IMR-90 (cell line): ENCODE results near the gene MOB3A. TPM values are rescaled to one million over a fixed set of nuclear protein-coding genes. Genes with fewer than 3 reads are reported as not detected.

ENCODE experiments used
- ATAC-seq: fragments of 200-7000 bp; cut with Tn5 transposase; 2 replicates; pipeline ENCODE4 v1.9.1; 2020; ENCODE audit warnings: low read depth, mild to moderate bottlenecking, moderate library complexity
- BruUV-seq: library from RNA; stranded (reverse); fragments of 400-500 nt; replicated peaks from 2 replicates; lab custom pipeline; 2021; lab: Mats Ljungman, UMichigan
- CTCF ChIA-PET: fragments of 300-600 bp; formaldehyde crosslinking; extraction: SDS; loops from one replicate; lab custom pipeline; 2021; ENCODE audit warnings: antibody characterized with exemption; lab: Yijun Ruan, JAX
- POLR2A ChIA-PET: fragments of 300-600 bp; sonication (Branson Sonifier 250); formaldehyde crosslinking; loops from one replicate; lab custom pipeline; 2022; ENCODE audit warnings: antibody characterized with exemption; ENCODE audit not compliant: unreplicated experiment; lab: Charles Lee
- DNase-seq: peaks from one replicate; pipeline ENCODE4 v3.0.0; 2013
- H2AFZ ChIP-seq: replicated peaks from 2 replicates; pipeline ENCODE3; 2013; ENCODE audit warnings: low read length, mild to moderate bottlenecking; ENCODE audit not compliant: poor library complexity
- H2AK5ac ChIP-seq: 2 replicates; pipeline ENCODE4 v1.6.1; 2013; ENCODE audit warnings: low read depth, low read length, inconsistent platforms
- H2AK9ac ChIP-seq: replicated peaks from 2 replicates; pipeline ENCODE3; 2013; ENCODE audit warnings: mild to moderate bottlenecking, low read depth, low read length, moderate library complexity; ENCODE audit not compliant: poor library complexity
- H2BK120ac ChIP-seq: 2 replicates; pipeline ENCODE4 v1.6.1; 2013; ENCODE audit warnings: low read depth, low read length, inconsistent platforms
- H2BK15ac ChIP-seq: 3 replicates; pipeline ENCODE4 v1.6.1; 2013; ENCODE audit warnings: low read depth, low read length, inconsistent platforms
- H2BK20ac ChIP-seq: 2 replicates; pipeline ENCODE4 v1.6.1; 2013; ENCODE audit warnings: low read depth, mild to moderate bottlenecking, inconsistent platforms, low read length, moderate library complexity
- H2BK5ac ChIP-seq: 2 replicates; pipeline ENCODE4 v1.6.1; 2013; ENCODE audit warnings: mild to moderate bottlenecking, low read depth, low read length, inconsistent platforms; ENCODE audit not compliant: poor library complexity, severe bottlenecking
- H3K14ac ChIP-seq: replicated peaks from 2 replicates; pipeline ENCODE4 v1.6.1; 2013; ENCODE audit warnings: low read depth, low read length, inconsistent platforms
- H3K18ac ChIP-seq: 2 replicates; pipeline ENCODE4 v1.6.1; 2013; ENCODE audit warnings: low read depth, low read length, control low read depth
- H3K23ac ChIP-seq: 2 replicates; pipeline ENCODE4 v1.6.1; 2013; ENCODE audit warnings: low read depth, low read length, inconsistent platforms
- H3K27ac ChIP-seq: 2 replicates; pipeline ENCODE4 v1.5.1; 2013; ENCODE audit warnings: mild to moderate bottlenecking, control low read depth, low read length; ENCODE audit not compliant: insufficient read depth
- H3K27me3 ChIP-seq: 2 replicates; pipeline ENCODE4 v1.6.1; 2013; ENCODE audit warnings: low read length; ENCODE audit not compliant: control insufficient read depth, insufficient read depth
- H3K36me3 ChIP-seq: 2 replicates; pipeline ENCODE4 v1.6.1; 2013; ENCODE audit warnings: low read length, mixed read lengths; ENCODE audit not compliant: control insufficient read depth, insufficient read depth
- H3K4ac ChIP-seq: 2 replicates; pipeline ENCODE4 v1.6.1; 2013; ENCODE audit warnings: low read depth, low read length, inconsistent platforms
- H3K4me1 ChIP-seq: 2 replicates; pipeline ENCODE4 v1.6.1; 2013; ENCODE audit warnings: low read length, mixed read lengths; ENCODE audit not compliant: control insufficient read depth, insufficient read depth
- H3K4me2 ChIP-seq: 2 replicates; pipeline ENCODE4 v1.6.1; 2013; ENCODE audit warnings: low read depth, mild to moderate bottlenecking, control low read depth, low read length, moderate library complexity
- H3K4me3 ChIP-seq: 2 replicates; pipeline ENCODE4 v1.5.1; 2013; ENCODE audit warnings: low read depth, mild to moderate bottlenecking, control low read depth, low read length, moderate library complexity; ENCODE audit not compliant: insufficient read depth
- H3K56ac ChIP-seq: 2 replicates; pipeline ENCODE4 v1.6.1; 2013; ENCODE audit warnings: low read length, inconsistent platforms; ENCODE audit not compliant: insufficient read depth; ENCODE audit errors: extremely low read depth
- H3K79me1 ChIP-seq, 2 experiments: 2 replicates each; pipeline ENCODE4 v1.6.1; 2013; ENCODE audit warnings: low read length in 2 of 2, inconsistent platforms in 1 of 2, low read depth in 1 of 2
- H3K9ac ChIP-seq: 2 replicates; pipeline ENCODE4 v1.6.1; 2013; ENCODE audit warnings: low read depth, low read length, control low read depth
- H3K9me1 ChIP-seq: 2 replicates; pipeline ENCODE4 v1.6.1; 2013; ENCODE audit warnings: low read length, inconsistent platforms; ENCODE audit not compliant: insufficient read depth
- H3K9me3 ChIP-seq: 2 replicates; pipeline ENCODE4 v1.6.1; 2013; ENCODE audit warnings: low read length; ENCODE audit not compliant: control insufficient read depth, insufficient read depth
- H4K20me1 ChIP-seq: 2 replicates; pipeline ENCODE4 v1.6.1; 2013; ENCODE audit warnings: low read length, inconsistent platforms; ENCODE audit not compliant: insufficient read depth
- H4K5ac ChIP-seq: 2 replicates; pipeline ENCODE4 v1.6.1; 2013; ENCODE audit warnings: mild to moderate bottlenecking, low read depth, low read length, control low read depth
- H4K8ac ChIP-seq, 2 experiments: 2 replicates each; pipeline ENCODE4 v1.6.1; 2013; ENCODE audit warnings: low read depth in 2 of 2, low read length in 2 of 2, control low read depth in 1 of 2, inconsistent platforms in 1 of 2
- H4K91ac ChIP-seq: 2 replicates; pipeline ENCODE4 v1.6.1; 2013; ENCODE audit warnings: low read depth, low read length, inconsistent platforms; ENCODE audit not compliant: insufficient read depth
- RFX5 ChIP-seq: IDR thresholded peaks from 2 replicates; pipeline ENCODE4 v1.8.0; 2012; ENCODE audit warnings: low read depth, mild to moderate bottlenecking, low read length, moderate library complexity
- WGBS, 2 experiments: methylation state at CpG; one replicate each; pipeline versions ENCODE4 v1.1.5 to v1.1.7; 2013; ENCODE audit warnings: missing lambda C conversion rate in 2 of 2; ENCODE audit not compliant: insufficient read length in 1 of 2; ENCODE audit errors: extremely low coverage in 2 of 2; 5-methylcytosine and 5-hydroxymethylcytosine counted together
- dilution Hi-C: fragments of 300-500 bp; cut with HindIII; formaldehyde crosslinking; loops from one replicate; pipeline ENCODE4 v1.14.3; 2018; ENCODE audit warnings: low sequenced_read_pairs; ENCODE audit not compliant: unreplicated experiment
- in situ Hi-C: fragments of 300-500 bp; cut with MboI; formaldehyde crosslinking; loops from 3 replicates; pipeline ENCODE4 v1.14.3; 2019; ENCODE audit warnings: low sequenced_read_pairs, inconsistent platforms, mixed read lengths
- intact Hi-C: fragments of 100-400 bp; cut with micrococcal nuclease; formaldehyde crosslinking; loops from 2 replicates; pipeline ENCODE4 v1.10.0; 2022
- polyA plus RNA-seq, 3 experiments: library from polyadenylated mRNA; depleted of rRNA; stranded (reverse); fragments of >200 nt; gene quantifications; 2 replicates each; pipeline ENCODE4 v1.2.3, GENCODE V29; 2012; ENCODE audit warnings: low replicate concordance in 1 of 3
- total RNA-seq: library from RNA; depleted of rRNA; stranded (reverse); fragments of >200 nt; gene quantifications from 2 replicates; pipeline ENCODE4 v1.2.3, GENCODE V29; 2012

MOB3A gene
- total and polyA plus RNA-seq, 2 of the 4 experiments (the other 2 are of a cell fraction), result 9.3 to 26.5 TPM

DNA sequence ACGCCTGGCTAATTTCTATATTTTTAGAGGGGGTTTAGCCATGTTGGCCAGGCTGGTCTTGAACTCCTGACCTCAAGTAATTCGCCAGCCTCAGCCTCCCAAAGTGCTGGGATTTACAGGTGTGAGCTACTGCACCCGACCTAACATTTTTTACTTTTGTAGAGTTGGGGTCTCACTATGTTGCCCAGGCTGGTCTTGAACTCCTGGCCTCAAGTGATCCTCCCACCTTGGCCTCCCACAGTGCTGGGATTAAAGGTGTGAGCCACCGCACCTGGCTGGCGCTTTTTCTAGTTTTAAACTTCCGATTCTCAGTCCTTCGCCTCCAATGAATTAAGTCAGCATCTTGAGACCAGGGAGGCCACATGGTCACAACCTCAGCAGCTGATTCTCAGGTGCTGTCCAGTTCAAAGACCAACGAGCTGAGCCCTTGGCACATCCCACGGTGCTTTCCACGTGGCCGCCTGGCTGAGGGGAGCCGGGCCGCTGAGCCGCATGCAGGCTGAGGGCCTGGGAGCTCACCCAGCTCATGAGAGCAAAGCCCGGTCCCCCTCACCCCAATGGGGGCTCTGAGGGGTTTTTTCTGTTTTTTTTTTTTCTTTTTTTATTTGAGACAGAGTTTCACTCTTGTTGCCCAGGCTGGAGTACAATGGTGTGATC, 46.2 kb upstream of the MOB3A start:
- Histone ChIP-seq H4K8ac (no peak overlapping the region), H2BK15ac (no peak overlapping the region), H2AK5ac (no peak overlapping the region), H3K4ac (no peak overlapping the region), H3K9me1 (peaks cover 10% of the 10 kb centered on the region; the same call in 1 of the 2 replicates), H3K9me3 (no peaks in the 10 kb centered on the region), H3K36me3 (peaks cover 25% of the 10 kb centered on the region), H4K20me1 (peaks cover 99% of the 10 kb centered on the region), H3K9ac (no peak overlapping the region), H3K4me1 (peaks cover 2% of the 10 kb centered on the region; the same call in 1 of the 2 replicates), H2AK9ac (no peak overlapping the region), H2BK120ac (no peak overlapping the region), H3K4me2 (no peak overlapping the region), H4K91ac (no peak overlapping the region), H3K79me1 (peaks cover 16 to 63% of the 10 kb centered on the region in 2 experiments), H3K27ac (no peak overlapping the region), H2AFZ (no peak overlapping the region), H3K23ac (no peak overlapping the region), H3K4me3 (no peak overlapping the region), H3K14ac (no peak overlapping the region), H4K5ac (no peak overlapping the region), H2BK20ac (no peak overlapping the region), H2BK5ac (no peak overlapping the region), H3K18ac (no peak overlapping the region), H3K56ac (no peak overlapping the region), H3K27me3 (no peaks in the 10 kb centered on the region)
- TF ChIP-seq RFX5, result no peak
- CTCF ChIA-PET, result no interaction called here
- intact Hi-C loops, result no loop called here
- no TSS peak for BruUV-seq
- dilution Hi-C loops, result no loop called here
- WGBS, 2 experiments, result 90% methylated on average over 2 of the region's 15 CpGs; no CpG with 5 or more reads in 1 of the 2 experiments
- in situ Hi-C loops, result no loop called here
- ATAC-seq, result no peak
- no peak for DNase-seq
- POLR2A ChIA-PET, result no interaction called here
